Endothelial cell of umbilical vein (primary cell): ENCODE results near the gene STAP1. TPM values are rescaled to one million over a fixed set of nuclear protein-coding genes. Genes with fewer than 3 reads are reported as not detected.

ENCODE experiments used
- BruUV-seq: library from RNA; stranded (reverse); fragments of 400-500 nt; replicated peaks from 2 replicates; lab custom pipeline; 2021; lab: Mats Ljungman, UMichigan
- CTCF ChIA-PET: fragments of 300-600, 350-600 bp; sonication (Branson Sonifier 250); formaldehyde crosslinking; loops from one replicate; lab custom pipeline; 2021; ENCODE audit warnings: antibody characterized with exemption, inconsistent platforms; lab: Charles Lee
- POLR2A ChIA-PET: fragments of 300-600, 350-600 bp; sonication (Branson Sonifier 250); formaldehyde crosslinking; loops from one replicate; lab custom pipeline; 2021; ENCODE audit warnings: antibody characterized with exemption, inconsistent platforms; lab: Charles Lee
- DNase-seq: peaks from one replicate; pipeline ENCODE4 v3.0.0-alpha.2; 2011; ENCODE audit warnings: low read depth, low spot score
- FAIRE-seq: peaks from 2 replicates; lab custom pipeline; 2011; peaks lifted over from hg19 to GRCh38; lab: Jason Lieb, UNC
- H2AFZ ChIP-seq: 2 replicates; pipeline ENCODE4 v1.6.0; 2012; ENCODE audit warnings: low read depth, low read length, control low read depth, inconsistent platforms
- H3K27ac ChIP-seq: 2 replicates; pipeline ENCODE4 v1.5.1; 2011; ENCODE audit warnings: low read depth, mild to moderate bottlenecking, control low read depth, low read length, moderate library complexity; ENCODE audit not compliant: insufficient read depth
- H3K27me3 ChIP-seq, 2 experiments: 2 replicates each; pipeline versions ENCODE4 v1.6.0 to v1.6.1; 2011; ENCODE audit warnings: low read length in 2 of 2, mixed read lengths in 1 of 2; ENCODE audit not compliant: control insufficient read depth in 2 of 2, insufficient read depth in 2 of 2
- H3K36me3 ChIP-seq, 2 experiments: 2 replicates in 1 of 2; 3 replicates in 1 of 2; pipeline ENCODE4 v1.5.1; 2011; ENCODE audit warnings: low read length in 2 of 2, mild to moderate bottlenecking in 1 of 2, moderate library complexity in 1 of 2; ENCODE audit not compliant: control insufficient read depth in 2 of 2, insufficient read depth in 2 of 2; ENCODE audit errors: extremely low read depth in 1 of 2
- H3K4me1 ChIP-seq: 3 replicates; pipeline ENCODE4 v1.5.1; 2011; ENCODE audit warnings: mild to moderate bottlenecking, low read length; ENCODE audit not compliant: control insufficient read depth, insufficient read depth; ENCODE audit errors: extremely low read depth
- H3K4me2 ChIP-seq: 2 replicates; pipeline ENCODE4 v1.6.1; 2011; ENCODE audit warnings: low read length, control low read depth, mixed read lengths; ENCODE audit not compliant: insufficient read depth
- H3K4me3 ChIP-seq, 3 experiments: fragments of 200-600 bp in 1 of 3; sonication (generic), shearing (Covaris generic) in 1 of 3; replicated peaks in 1 of 3; 2 replicates each; pipeline ENCODE4 v1.5.1; 2011 to 2016; ENCODE audit warnings: control low read depth in 3 of 3, low read length in 3 of 3, mild to moderate bottlenecking in 2 of 3, inconsistent platforms in 1 of 3, low read depth in 1 of 3, moderate library complexity in 1 of 3; ENCODE audit not compliant: insufficient read depth in 1 of 3
- H3K79me2 ChIP-seq: 2 replicates; pipeline ENCODE4 v1.6.0; 2012; ENCODE audit warnings: low read length, inconsistent platforms; ENCODE audit not compliant: control insufficient read depth, insufficient read depth
- H3K9ac ChIP-seq: replicated peaks from 2 replicates; pipeline ENCODE3; 2011; ENCODE audit warnings: low read length, control low read depth; ENCODE audit not compliant: insufficient read depth; ENCODE audit errors: extremely low read depth
- H3K9me1 ChIP-seq: replicated peaks from 3 replicates; pipeline ENCODE4 v1.6.0; 2011; ENCODE audit warnings: mild to moderate bottlenecking, low read length; ENCODE audit not compliant: control insufficient read depth, insufficient read depth; ENCODE audit errors: extremely low read depth
- H3K9me3 ChIP-seq: replicated peaks from 2 replicates; pipeline ENCODE4 v1.5.1; 2012; ENCODE audit warnings: low read length, inconsistent platforms; ENCODE audit not compliant: control insufficient read depth, insufficient read depth
- H4K20me1 ChIP-seq: replicated peaks from 2 replicates; pipeline ENCODE3; 2011; ENCODE audit warnings: mild to moderate bottlenecking, low read length; ENCODE audit not compliant: control insufficient read depth, insufficient read depth; ENCODE audit errors: extremely low read depth
- CTCF ChIP-seq, 2 donors: IDR thresholded peaks; 1 replicate in 1 of 2; 2 replicates in 1 of 2; pipeline ENCODE4 v1.5.1; 2011; ENCODE audit warnings: low read length in 2 of 2, mild to moderate bottlenecking in 2 of 2, moderate library complexity in 2 of 2, control low read depth in 1 of 2, inconsistent platforms in 1 of 2, low read depth in 1 of 2; ENCODE audit not compliant: insufficient read depth in 1 of 2; ENCODE audit errors: extremely low read depth in 1 of 2
- EZH2 ChIP-seq: IDR thresholded peaks from 2 replicates; pipeline ENCODE4 v1.6.1; 2012; ENCODE audit warnings: borderline replicate concordance, low read depth, mild to moderate bottlenecking, moderate library complexity, low read length, inconsistent platforms; ENCODE audit not compliant: severe bottlenecking
- FOS ChIP-seq: IDR thresholded peaks from 2 replicates; pipeline ENCODE4 v1.6.1; 2011; ENCODE audit warnings: mild to moderate bottlenecking, low read length, moderate library complexity, borderline replicate concordance; ENCODE audit not compliant: insufficient read depth
- GATA2 ChIP-seq: IDR thresholded peaks from 2 replicates; pipeline ENCODE4 v1.7.0; 2011; ENCODE audit warnings: low read depth, mild to moderate bottlenecking, moderate library complexity, mixed read lengths, low read length; ENCODE audit not compliant: insufficient read length, insufficient read depth
- JUN ChIP-seq: IDR thresholded peaks from 2 replicates; pipeline ENCODE4 v1.6.1; 2011; ENCODE audit warnings: borderline replicate concordance, low read depth; ENCODE audit not compliant: insufficient read length, insufficient read depth
- MYC ChIP-seq: IDR thresholded peaks from one replicate; pipeline ENCODE4 v1.6.1; 2011; ENCODE audit warnings: mild to moderate bottlenecking, low read depth, low read length
- POLR2A ChIP-seq: IDR thresholded peaks from 2 replicates; pipeline ENCODE4 v1.6.1; 2012; ENCODE audit warnings: low read depth, mild to moderate bottlenecking, control low read depth, low read length
- POLR2AphosphoS5 ChIP-seq: IDR thresholded peaks from 2 replicates; pipeline ENCODE4 v1.6.1; 2012; ENCODE audit warnings: low read depth, mild to moderate bottlenecking, control low read depth, low read length, moderate library complexity; ENCODE audit not compliant: insufficient read depth
- dilution Hi-C: fragments of 300-500 bp; cut with MboI; formaldehyde crosslinking; loops from one replicate; pipeline ENCODE4 v1.15.0; 2019; ENCODE audit warnings: low sequenced_read_pairs; ENCODE audit not compliant: extremely low pct_ligation_motif_present
- intact Hi-C: fragments of 100-400 bp; cut with micrococcal nuclease; formaldehyde crosslinking; loops from one replicate; pipeline ENCODE4 v1.10.0; 2022
- polyA plus RNA-seq, 4 experiments: library from polyadenylated mRNA; depleted of rRNA in 3 of 4; stranded (reverse) in 3 of 4; unstranded in 1 of 4; fragments of >200 nt; gene quantifications; 2 replicates each; pipeline versions ENCODE4 v1.2.1 to v1.2.3, GENCODE V29; 2011 to 2012; ENCODE audit warnings: missing spikeins in 1 of 4
- total RNA-seq: library from RNA; stranded (reverse); gene quantifications from 2 replicates; pipeline ENCODE4 v1.2.3, GENCODE V29; 2021
- TF ChIP-seq, protein P1 (sequence below): IDR thresholded peaks from 2 replicates; pipeline ENCODE4 v1.6.1; 2011; ENCODE audit not compliant: insufficient read depth, insufficient read length

STAP1 gene
- total and polyA plus RNA-seq, 2 donors (not counting 3 experiments of a cell fraction or from before 2014, with no cell fraction given): not detected

GRCh38 chr4:67603310-67604028, 44.9 kb downstream of the STAP1 start:
- intact Hi-C loops (no loop called here), dilution Hi-C loops (no loop called here)
- H3K4me1 ChIP-seq: no peaks in the 10 kb centered on the region
- no peak overlapping the region for H3K4me3 ChIP-seq
- no peak for FAIRE-seq
- no TSS peak for BruUV-seq
- no peak overlapping the region for H2AFZ ChIP-seq
- no peaks in the 10 kb centered on the region for H3K9me3 ChIP-seq
- no peak for DNase-seq
- TF ChIP-seq CTCF (IDR thresholded peaks at IDR 0.05; ENCODE audit: extremely low read depth in 1 of 2, insufficient read depth in 1 of 2, low read depth in 1 of 2, low read length in 2 of 2) (no peak), JUN (no peak)
- no peaks in the 10 kb centered on the region for H3K9me1 ChIP-seq
- CTCF ChIA-PET: no interaction called here
- no peaks in the 10 kb centered on the region for H4K20me1 ChIP-seq
- H3K27me3 ChIP-seq: no peaks in the 10 kb centered on the region
- no peak overlapping the region for H3K9ac ChIP-seq
- no peak overlapping the region for H3K4me2 ChIP-seq
- no peaks in the 10 kb centered on the region for H3K36me3 ChIP-seq
- POLR2A ChIA-PET: no interaction called here
- no peaks in the 10 kb centered on the region for H3K79me2 ChIP-seq
- H3K27ac ChIP-seq: no peak overlapping the region

- H3K36me3 ChIP-seq: no peaks in the 10 kb centered on the region
- dilution Hi-C loops (no loop called here), intact Hi-C loops (no loop called here)
- ChIA-PET POLR2A (no interaction called here), CTCF (no interaction called here)
- H3K79me2 ChIP-seq: no peaks in the 10 kb centered on the region
- no peaks in the 10 kb centered on the region for H3K9me3 ChIP-seq
- H3K27me3 ChIP-seq: no peaks in the 10 kb centered on the region
- H2AFZ ChIP-seq: no peak overlapping the region
- no peak overlapping the region for H3K9ac ChIP-seq
- H3K4me1 ChIP-seq: no peaks in the 10 kb centered on the region
- FAIRE-seq: no peak
- no TSS peak for BruUV-seq
- no peaks in the 10 kb centered on the region for H4K20me1 ChIP-seq
- no peak for DNase-seq
- no peaks in the 10 kb centered on the region for H3K9me1 ChIP-seq
- H3K4me3 ChIP-seq: no peak overlapping the region
- H3K27ac ChIP-seq: no peak overlapping the region
- H3K4me2 ChIP-seq: no peak overlapping the region
- no peak for TF ChIP-seq EZH2
- TF ChIP-seq CTCF (IDR thresholded peaks at IDR 0.05; ENCODE audit: extremely low read depth in 1 of 2, insufficient read depth in 1 of 2, low read depth in 1 of 2, low read length in 2 of 2): no peak
- no peak for TF ChIP-seq FOS
- TF ChIP-seq GATA2: no peak
- TF ChIP-seq, protein P1, sequence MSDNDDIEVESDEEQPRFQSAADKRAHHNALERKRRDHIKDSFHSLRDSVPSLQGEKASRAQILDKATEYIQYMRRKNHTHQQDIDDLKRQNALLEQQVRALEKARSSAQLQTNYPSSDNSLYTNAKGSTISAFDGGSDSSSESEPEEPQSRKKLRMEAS: no peak
- no peak for TF ChIP-seq MYC
- no peak for TF ChIP-seq JUN
- no peak for TF ChIP-seq POLR2A
- no peak for TF ChIP-seq POLR2AphosphoS5
Measured at GRCh38 chr4:67604029-67604381, 45.5 kb downstream of the STAP1 start.
